K562 (cell line): ENCODE results near the gene VPS18. TPM values are rescaled to one million over a fixed set of nuclear protein-coding genes. Genes with fewer than 3 reads are reported as not detected.

Experiments used
- ATAC-seq: fragments of 200-7000 bp; cut with Tn5 transposase; 3 replicates; pipeline ENCODE4 v1.9.1; 2020; ENCODE audit warnings: moderate library complexity
- BruUV-seq: library from RNA; stranded (reverse); fragments of 400-500 nt; replicated peaks from 2 replicates; lab custom pipeline; 2021; lab: Mats Ljungman, UMichigan
- CTCF ChIA-PET: fragments of 300-600 bp; formaldehyde crosslinking; extraction: SDS; loops from one replicate; lab custom pipeline; 2021; ENCODE audit warnings: low intra/inter-chr PET ratio; lab: Yijun Ruan, JAX
- POLR2A ChIA-PET: fragments of 300-600, 350-650 bp; sonication (Branson Sonifier 250); formaldehyde crosslinking; extraction: SDS; loops from one replicate; lab custom pipeline; 2021; ENCODE audit warnings: antibody characterized with exemption, inconsistent platforms; lab: Yijun Ruan, JAX
- DNase-seq, 4 experiments: peaks; one replicate each; pipeline versions ENCODE4 v3.0.0 to v3.0.0-alpha.2; 2011 to 2018; ENCODE audit warnings: low spot score in 3 of 4, mixed read lengths in 3 of 4; ENCODE audit errors: extremely low read depth in 1 of 4
- FAIRE-seq: peaks from 2 replicates; lab custom pipeline; 2011; peaks lifted over from hg19 to GRCh38; lab: Jason Lieb, UNC
- H2AFZ ChIP-seq: 2 replicates; pipeline ENCODE4 v1.6.0; 2011; ENCODE audit warnings: low read depth, low read length, control low read depth, inconsistent platforms
- H3K27ac ChIP-seq: fragments of 200-600 bp; 3 replicates; pipeline ENCODE4 v1.8.0; 2011; ENCODE audit warnings: low read depth, mild to moderate bottlenecking, control low read depth, inconsistent platforms, low read length, moderate library complexity, mixed read lengths; ENCODE audit errors: extremely low read depth
- H3K27me3 ChIP-seq, 2 experiments: fragments of 300-600 bp in 1 of 2; 2 replicates in 1 of 2; 3 replicates in 1 of 2; pipeline versions ENCODE4 v1.6.0 to v1.8.0; 2011; ENCODE audit warnings: inconsistent platforms in 2 of 2, low read length in 2 of 2, mild to moderate bottlenecking in 1 of 2, mixed read lengths in 1 of 2, moderate library complexity in 1 of 2; ENCODE audit not compliant: control insufficient read depth in 2 of 2, insufficient read depth in 2 of 2
- H3K36me3 ChIP-seq: fragments of 300-600 bp; 3 replicates; pipeline ENCODE4 v1.8.0; 2011; ENCODE audit warnings: mild to moderate bottlenecking, low read length, inconsistent platforms; ENCODE audit not compliant: control insufficient read depth, insufficient read depth
- H3K4me1 ChIP-seq, 2 experiments: fragments of 200-600 bp in 1 of 2; replicated peaks in 1 of 2; 2 replicates in 1 of 2; 3 replicates in 1 of 2; pipeline versions ENCODE4 v1.5.1 to v1.8.0; 2011; ENCODE audit warnings: inconsistent platforms in 2 of 2, low read length in 2 of 2, mild to moderate bottlenecking in 1 of 2, mixed read lengths in 1 of 2, moderate library complexity in 1 of 2; ENCODE audit not compliant: control insufficient read depth in 2 of 2, insufficient read depth in 2 of 2
- H3K4me2 ChIP-seq: 2 replicates; pipeline ENCODE4 v1.6.1; 2011; ENCODE audit warnings: low read length, control low read depth, inconsistent platforms, mixed read lengths; ENCODE audit not compliant: insufficient read depth
- H3K4me3 ChIP-seq: fragments of 200-600 bp; sonication (generic), shearing (Covaris generic); 2 replicates; pipeline ENCODE4 v1.5.1; 2016; ENCODE audit warnings: control low read depth, inconsistent platforms
- H3K79me2 ChIP-seq: fragments of 200-600 bp; 3 replicates; pipeline ENCODE4 v1.8.0; 2011; ENCODE audit warnings: low read length, inconsistent platforms; ENCODE audit not compliant: control insufficient read depth, insufficient read depth
- H3K9ac ChIP-seq, 2 experiments: 2 replicates each; pipeline versions ENCODE4 v1.6.0 to v1.6.1; 2011; ENCODE audit warnings: low read depth in 2 of 2, low read length in 2 of 2, control low read depth in 1 of 2, inconsistent platforms in 1 of 2, mild to moderate bottlenecking in 1 of 2, mixed read lengths in 1 of 2; ENCODE audit not compliant: insufficient read depth in 1 of 2
- H3K9me1 ChIP-seq: one replicate; pipeline ENCODE4 v1.6.0; 2011; ENCODE audit warnings: inconsistent platforms, mild to moderate bottlenecking, low read length, moderate library complexity; ENCODE audit not compliant: control insufficient read depth, insufficient read depth
- H3K9me3 ChIP-seq: replicated peaks from 2 replicates; pipeline ENCODE4 v1.5.1; 2011; ENCODE audit warnings: low read depth, low read length, inconsistent platforms; ENCODE audit not compliant: control insufficient read depth, insufficient read depth
- H4K20me1 ChIP-seq: replicated peaks from 2 replicates; pipeline ENCODE4 v1.6.1; 2011; ENCODE audit warnings: low read length, inconsistent platforms, mixed read lengths; ENCODE audit not compliant: control insufficient read depth, insufficient read depth
- BDP1 ChIP-seq: IDR thresholded peaks from 3 replicates; pipeline ENCODE4 v1.6.1; 2011; ENCODE audit not compliant: insufficient read length, insufficient read depth
- GATAD2A ChIP-seq: fragments of 450-650 bp; IDR thresholded peaks from 2 replicates; pipeline ENCODE4 v1.6.1; 2017
- HIVEP1 ChIP-seq: fragments of 250-450 bp; sonication (Bioruptor Pico); IDR thresholded peaks from 2 replicates; pipeline ENCODE4 v1.4.0; 2020; ENCODE audit warnings: mild to moderate bottlenecking
- HMG20B ChIP-seq: fragments of 250-450 bp; sonication (Bioruptor Pico); IDR thresholded peaks from 2 replicates; pipeline ENCODE4 v1.5.0; 2021; ENCODE audit warnings: mild to moderate bottlenecking
- HMGXB4 ChIP-seq: sonication (generic); formaldehyde crosslinking; IDR thresholded peaks from 2 replicates; pipeline ENCODE4 v1.8.1; 2023; ENCODE audit warnings: mild to moderate bottlenecking, missing genetic modification reagents
- HSF4 ChIP-seq: fragments of 250-450 bp; sonication (Bioruptor Pico); IDR thresholded peaks from 2 replicates; pipeline ENCODE4 v2.1.2; 2022; ENCODE audit warnings: mild to moderate bottlenecking, moderate library complexity, borderline replicate concordance
- MECOM ChIP-seq: fragments of 250-450 bp; sonication (Bioruptor Pico); IDR thresholded peaks from 2 replicates; pipeline ENCODE4 v1.8.0; 2022; ENCODE audit warnings: inconsistent platforms
- TCFL5 ChIP-seq: fragments of 250-450 bp; sonication (Bioruptor Pico); conservative IDR thresholded peaks from 2 replicates; pipeline ENCODE4 v1.6.1; 2021; ENCODE audit warnings: mild to moderate bottlenecking, moderate library complexity, matching md5 sums
- TFE3 ChIP-seq: fragments of 450-650 bp; formaldehyde crosslinking; IDR thresholded peaks from 2 replicates; pipeline ENCODE4 v1.4.0; 2020; ENCODE audit warnings: mild to moderate bottlenecking, mixed read lengths
- ZBTB26 ChIP-seq: fragments of 450-650 bp; formaldehyde crosslinking; IDR thresholded peaks from 2 replicates; pipeline ENCODE4 v1.4.0; 2022; ENCODE audit warnings: missing genetic modification characterization
- ZBTB7A ChIP-seq: IDR thresholded peaks from 2 replicates; pipeline ENCODE4 v1.6.1; 2011; ENCODE audit warnings: low read depth, mild to moderate bottlenecking, low read length, moderate library complexity, borderline replicate concordance; ENCODE audit not compliant: control insufficient read depth
- ZNF639 ChIP-seq, 2 experiments: fragments of 200-800 bp in 1 of 2; sonication (Bioruptor generic) in 1 of 2; sonication (generic) in 1 of 2; formaldehyde crosslinking in 1 of 2; IDR thresholded peaks in 1 of 2; conservative IDR thresholded peaks in 1 of 2; 2 replicates each; pipeline versions ENCODE4 v1.5.0 to v1.6.1; 2016 to 2020; ENCODE audit warnings: missing compliant biosample characterization in 1 of 2, missing genetic modification characterization in 1 of 2, missing genetic modification reagents in 1 of 2
- WGBS: fragments of 100-300 bp; shearing (Covaris generic); methylation state at CpG from one replicate; pipeline ENCODE4 v1.1.6; 2016; ENCODE audit warnings: low coverage, mixed read lengths; ENCODE audit not compliant: insufficient coverage; ENCODE audit errors: missing lambda C conversion rate; 5-methylcytosine and 5-hydroxymethylcytosine counted together
- in situ Hi-C: fragments of 300-500 bp; cut with MboI; formaldehyde crosslinking; loops from 4 replicates; pipeline ENCODE4 v1.15.0; 2018; ENCODE audit warnings: inconsistent platforms, mixed read lengths
- intact Hi-C: fragments of 100-400 bp; cut with micrococcal nuclease; formaldehyde crosslinking; loops from 2 replicates; pipeline ENCODE4 v1.14.2; 2022
- polyA plus RNA-seq, 8 experiments: library from polyadenylated mRNA; depleted of rRNA in 4 of 8; stranded (reverse) in 5 of 8; unstranded in 3 of 8; fragments of >200 nt; fragmentation: Nextera tagmentation in 2 of 8; fragmentation: Illumina TruSeq in 1 of 8; extraction: Ambion mirVana in 2 of 8; extraction: Trizol in 1 of 8; gene quantifications; 2 replicates each; pipeline versions ENCODE4 v1.2.1 to v1.2.3, GENCODE V29; 2011 to 2014; ENCODE audit warnings: inconsistent platforms in 1 of 8, missing spikeins in 1 of 8
- total RNA-seq, 7 experiments: library from RNA; depleted of rRNA in 6 of 7; stranded (reverse); fragments of >200 nt in 6 of 7; fragmentation: Illumina TruSeq in 2 of 7; extraction: Trizol in 2 of 7; gene quantifications; 2 replicates each; pipeline versions ENCODE4 v1.2.1 to v1.2.3, GENCODE V29; 2011 to 2021; ENCODE audit warnings: low replicate concordance in 1 of 7

The VPS18 gene
- total and polyA plus RNA-seq, 9 of the 15 experiments (the other 6 are each of a cell fraction or from before 2014, with no cell fraction given): 0.73 to 19.9 (median 8.5) TPM

GRCh38 chr15:40912478-40912877 lies 18.2 kb downstream of the VPS18 start:
- BruUV-seq: no TSS peak
- in situ Hi-C loops: no loop called here
- Histone ChIP-seq H3K36me3 (no peaks in the 10 kb centered on the region), H3K27me3 (no peaks in the 10 kb centered on the region), H3K27ac (no peak overlapping the region), H3K4me1 (peaks cover 2 to 21% of the 10 kb centered on the region in 2 experiments; a peak in 3 of 5 replicates), H4K20me1 (no peaks in the 10 kb centered on the region), H3K9me1 (no peaks in the 10 kb centered on the region), H2AFZ (no peak overlapping the region), H3K4me3 (no peak overlapping the region), H3K9me3 (no peaks in the 10 kb centered on the region), H3K4me2 (no peak overlapping the region), H3K79me2 (no peaks in the 10 kb centered on the region), H3K9ac (peak overlapping the region in 1 of 2 experiments; percentile 65; a peak in 2 of 4 replicates)
- no peak for ATAC-seq
- ChIA-PET CTCF (interaction anchor here (0.5 kb wide), 1 partner anchor 110 kb away, joined by 4 read pairs; no protein-coding TSS in a partner anchor), POLR2A (interaction anchor here (0.6 to 1.8 kb wide), 2 partner anchors 16 to 583 kb away, joined by 3 to 6 read pairs; partner anchors contain the start of gene DLL4)
- TF ChIP-seq TCFL5: no peak
- TF ChIP-seq BDP1: no peak
- no peak for TF ChIP-seq HMGXB4 (CRISPR knock-in tag)
- no peak for TF ChIP-seq TFE3 (CRISPR knock-in tag)
- no peak for TF ChIP-seq GATAD2A
- no peak for TF ChIP-seq MECOM (CRISPR knock-in tag)
- no peak for TF ChIP-seq ZNF639 (CRISPR knock-in tag; conservative IDR thresholded peaks at IDR 0.05 in 1 of 2, IDR thresholded peaks at IDR 0.05 in 1 of 2)
- TF ChIP-seq HMG20B (CRISPR knock-in tag): no peak
- TF ChIP-seq HIVEP1 (CRISPR knock-in tag): no peak
- TF ChIP-seq HSF4: no peak
- no peak for TF ChIP-seq ZBTB26 (CRISPR knock-in tag)
- no peak for TF ChIP-seq ZBTB7A
- no peak for DNase-seq
- intact Hi-C loops: no loop called here
- 61% methylated on average over 5 of the region's 6 CpGs for WGBS
- FAIRE-seq: no peak
